LNCAP (cell line): ENCODE data around the gene ZNF358.

Experiments
- CTCF ChIP-seq: fragments of 450-650 bp; IDR thresholded peaks from 2 replicates; pipeline ENCODE4 v1.5.1; 2017; ENCODE audit warnings: mild to moderate bottlenecking

Gene ZNF358

DNA sequence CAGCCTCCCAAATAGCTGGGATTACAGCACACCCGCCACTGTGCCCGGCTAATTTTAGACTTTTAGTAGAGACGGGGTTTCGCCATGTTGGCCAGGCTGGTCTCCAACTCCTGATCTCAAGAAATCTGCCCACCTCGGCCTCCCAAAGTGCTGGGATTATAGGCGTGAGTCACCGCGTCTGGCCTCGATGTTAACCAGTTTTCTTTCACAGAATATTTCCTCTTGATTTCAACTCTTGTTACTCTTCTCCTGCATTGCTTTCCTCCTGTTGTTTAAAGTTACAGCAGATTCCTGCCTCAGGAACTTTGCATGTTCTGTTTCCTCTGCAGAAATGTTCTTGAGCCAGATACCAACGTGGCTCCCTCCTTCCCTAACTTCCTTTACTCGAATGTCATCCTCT is 23.3 kb upstream of the ZNF358 start:
- no peak for TF ChIP-seq CTCF

DNA sequence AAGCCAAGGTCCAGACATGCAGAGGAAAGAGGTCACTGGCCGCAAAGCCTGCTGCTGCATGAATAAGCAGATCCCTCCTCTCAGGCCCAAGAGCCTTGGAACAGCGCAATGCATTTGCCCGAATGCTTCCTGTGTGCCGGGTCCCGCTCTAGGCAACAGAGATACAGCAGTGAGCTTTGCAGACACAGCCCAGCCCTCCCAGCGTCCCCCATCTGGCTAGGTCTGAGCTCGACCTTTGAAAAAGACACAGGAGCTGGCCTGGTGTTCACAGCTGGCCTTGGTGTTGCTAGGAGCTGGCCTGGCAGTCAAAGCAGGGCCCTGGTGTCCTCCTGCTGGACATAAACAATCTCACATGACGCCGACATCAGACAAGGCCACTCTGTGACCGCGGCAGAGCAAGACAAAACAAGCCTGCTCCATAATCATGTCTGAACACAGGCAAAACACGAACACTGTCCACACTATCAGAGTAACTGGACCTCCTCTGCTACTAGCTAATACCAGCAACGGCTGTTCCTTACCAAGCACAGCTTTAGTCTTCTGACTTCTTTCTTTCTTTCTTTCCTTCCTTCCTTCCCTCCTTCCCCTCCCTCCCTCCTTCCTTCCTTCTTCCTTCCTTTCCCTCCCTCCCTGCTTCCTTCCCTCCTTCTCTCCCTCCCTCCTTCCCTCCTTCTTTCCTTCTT is 21.3 kb upstream of the ZNF358 start:
- no peak for TF ChIP-seq CTCF

DNA sequence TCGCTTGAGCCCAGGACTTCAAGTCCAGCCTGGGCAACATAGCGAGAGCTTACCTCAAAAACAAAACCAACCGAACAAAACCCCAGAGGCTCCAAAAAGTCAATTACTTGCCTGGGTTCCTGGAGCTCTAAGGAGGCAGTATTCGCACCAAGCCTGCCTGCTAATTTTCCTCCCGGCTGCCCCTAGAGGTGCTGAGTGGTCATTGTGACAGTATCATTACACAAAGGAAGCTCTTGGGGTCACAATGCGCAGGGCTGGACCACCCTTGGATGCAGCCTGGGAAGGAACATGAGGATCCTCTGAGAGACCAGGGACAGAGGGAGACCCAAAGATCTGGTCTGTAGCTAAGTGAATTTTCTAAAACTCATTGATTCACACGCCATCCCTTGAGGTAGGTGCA is 18.6 kb upstream of the ZNF358 start:
- TF ChIP-seq CTCF = no peak; the same call in 1 of the 2 replicates

- no peak for TF ChIP-seq CTCF
Observed at GRCh38 chr19:7500811-7501450, 15.0 kb upstream of the ZNF358 start.

GRCh38 chr19:7502552-7502951 is 13.4 kb upstream of the ZNF358 start:
- TF ChIP-seq CTCF = no peak

DNA sequence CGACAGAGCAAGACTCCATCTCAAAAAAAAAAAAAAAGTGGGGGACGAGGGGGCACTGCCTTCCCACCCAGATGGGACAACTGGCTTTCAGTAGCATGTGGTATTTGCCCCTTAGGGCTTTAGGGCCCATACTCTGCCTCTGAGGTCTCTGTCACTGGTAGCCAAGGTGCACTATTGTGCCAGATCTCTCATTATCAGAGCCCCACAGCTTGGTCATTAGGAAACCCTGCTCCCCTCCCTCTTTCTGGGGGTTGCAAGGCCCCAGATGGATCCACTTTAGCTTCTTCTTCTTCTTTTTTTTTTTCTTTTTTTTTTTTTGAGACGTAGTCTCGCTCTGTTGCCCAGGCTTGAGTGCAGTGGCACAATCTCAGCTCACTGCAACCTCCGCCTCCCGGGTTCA is 11.2 kb upstream of the ZNF358 start:
- no peak for TF ChIP-seq CTCF

GRCh38 chr19:7505288-7505681 is 10.6 kb upstream of the ZNF358 start:
- no peak for TF ChIP-seq CTCF
